ENCODE measurements around the gene SMIM45.
"Not testable (repeated sequence)": the region's sequence is repeated elsewhere in the genome, so short reads cannot be mapped to it uniquely, and the experiment has no call there.

The SMIM45 gene

DNA sequence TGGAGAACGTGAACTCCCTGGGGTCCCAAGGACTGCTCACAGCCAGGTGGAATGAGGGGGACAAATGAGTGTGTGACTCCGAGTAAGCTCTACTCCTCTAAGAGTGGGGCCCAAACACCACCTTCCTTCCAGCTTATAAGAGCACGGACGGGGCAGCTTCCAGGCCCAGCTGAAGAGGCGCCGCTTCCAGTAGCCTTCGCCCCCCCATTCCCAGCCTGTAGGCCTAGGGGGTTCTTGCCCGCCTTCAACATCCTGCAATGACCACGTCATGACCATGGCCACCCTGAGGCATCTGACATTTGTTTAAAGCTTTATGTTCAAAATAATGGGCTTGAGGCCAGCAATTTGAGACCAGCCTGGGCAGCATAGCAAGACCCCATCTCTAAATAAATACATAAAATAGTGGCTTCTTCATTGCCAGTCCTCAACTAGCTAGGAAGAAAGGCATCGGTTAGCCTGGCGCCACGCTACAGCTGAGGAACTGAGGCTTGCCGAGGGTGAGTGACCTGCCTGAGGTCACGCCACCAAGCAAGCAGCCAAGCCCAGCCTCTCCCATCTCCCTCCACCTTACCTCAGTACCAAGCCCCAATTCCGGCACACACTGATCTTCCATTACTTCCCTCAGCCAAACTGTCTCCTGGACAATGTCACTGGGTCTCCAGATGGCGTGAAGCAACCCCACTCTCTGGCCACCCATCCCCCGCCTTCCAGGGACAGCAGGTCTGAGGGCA lies 17.5 kb upstream of the SMIM45 start:
- DNase-seq (ENCODE audit: low read depth, low spot score): no peak

DNA sequence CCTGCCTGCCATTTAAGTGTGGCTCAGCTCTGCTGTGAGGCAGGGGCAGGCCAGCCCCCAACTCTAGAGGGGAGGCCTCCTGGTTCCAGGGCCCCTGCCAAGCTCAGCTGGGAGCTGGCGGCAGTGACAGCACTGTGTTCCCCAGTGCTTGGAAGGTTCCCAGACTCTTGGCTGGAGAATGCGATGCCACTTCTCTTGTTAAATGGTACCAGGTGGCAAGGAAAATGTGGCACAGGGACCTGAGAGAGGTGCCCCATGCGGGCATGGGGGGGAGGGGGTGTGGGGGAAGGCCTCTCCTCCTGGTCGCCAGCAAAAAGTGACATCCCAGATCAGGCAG lies 17.0 kb upstream of the SMIM45 start:
- DNase-seq (ENCODE audit: low read depth, low spot score): no peak

DNA sequence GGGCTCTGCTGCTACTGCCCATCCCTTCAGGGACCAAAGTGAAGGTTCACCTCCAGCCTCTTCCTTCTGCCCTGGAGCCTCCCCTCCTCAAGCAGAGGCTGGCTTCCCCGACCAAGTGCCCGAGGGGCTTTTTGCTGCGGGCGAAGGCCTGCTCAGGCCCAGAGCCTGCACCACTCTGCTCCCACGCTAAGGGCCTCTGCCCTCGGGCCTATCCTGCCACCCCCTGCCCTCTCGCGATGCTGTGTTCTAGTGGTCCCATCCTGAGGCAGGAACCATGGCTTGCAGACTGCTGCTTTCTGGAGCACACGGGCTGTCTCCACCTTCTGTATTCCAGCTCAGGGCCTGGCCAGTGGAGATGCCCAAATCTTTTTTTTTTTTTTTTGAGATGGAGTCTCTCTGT lies 16.4 kb upstream of the SMIM45 start:
- DNase-seq (ENCODE audit: low read depth, low spot score): no peak

DNA sequence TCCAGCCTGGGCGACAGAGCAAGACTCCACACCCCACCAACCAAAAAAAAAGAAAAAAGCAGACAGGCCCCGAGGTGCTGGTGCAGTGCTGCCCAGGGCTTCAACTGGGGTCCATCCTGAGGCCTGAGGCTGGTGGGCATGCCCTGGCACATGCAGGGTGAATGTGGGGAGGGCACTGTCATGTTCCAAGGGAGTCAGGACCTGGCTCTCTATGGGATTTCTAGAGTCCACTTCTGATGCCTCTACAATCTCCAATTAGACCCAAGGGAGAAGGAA lies 15.1 kb upstream of the SMIM45 start:
- DNase-seq (ENCODE audit: low read depth, low spot score): no peak

DNA sequence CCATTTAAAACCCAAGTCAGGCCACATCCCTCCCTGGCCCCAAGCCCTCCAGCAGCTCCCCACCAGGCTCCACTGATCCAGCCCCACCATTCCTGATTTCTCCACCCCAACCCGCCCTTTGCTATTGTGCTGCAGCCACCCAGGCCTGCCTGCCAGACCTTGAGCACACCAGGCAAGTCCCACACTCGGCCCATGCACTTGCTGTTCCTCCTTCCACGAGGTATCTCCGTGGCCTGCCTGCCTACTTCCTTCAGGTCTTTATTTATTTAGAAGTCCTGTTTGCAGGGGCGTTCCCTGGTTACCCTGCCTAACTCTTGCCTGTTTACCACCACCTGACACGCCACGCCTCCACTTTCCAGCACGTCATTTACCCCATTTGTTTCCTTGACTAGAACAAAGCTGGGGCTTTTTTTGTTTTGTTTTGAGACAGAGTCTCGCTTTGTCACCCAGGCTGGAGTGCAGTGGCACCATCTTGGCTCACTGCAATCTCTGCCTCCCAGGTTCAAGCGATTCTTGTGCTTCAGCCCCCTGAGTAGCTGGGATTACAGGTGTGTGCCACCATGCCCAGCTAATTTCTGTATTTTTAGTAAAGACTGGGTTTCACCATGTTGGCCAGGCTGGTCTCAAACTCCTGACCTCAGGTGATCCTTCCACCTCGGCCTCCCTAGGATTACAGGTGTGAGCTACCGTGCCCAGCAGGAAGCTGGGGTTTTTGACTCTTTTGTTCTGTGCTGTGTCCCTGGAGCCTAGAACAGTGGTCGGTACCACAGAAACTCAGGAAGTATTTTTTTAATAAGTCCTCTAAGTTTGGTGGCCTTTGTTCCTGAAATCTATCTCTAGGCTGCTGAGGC lies 11.7 kb upstream of the SMIM45 start:
- DNase-seq (ENCODE audit: low read depth, low spot score): peak; percentile 49

DNA sequence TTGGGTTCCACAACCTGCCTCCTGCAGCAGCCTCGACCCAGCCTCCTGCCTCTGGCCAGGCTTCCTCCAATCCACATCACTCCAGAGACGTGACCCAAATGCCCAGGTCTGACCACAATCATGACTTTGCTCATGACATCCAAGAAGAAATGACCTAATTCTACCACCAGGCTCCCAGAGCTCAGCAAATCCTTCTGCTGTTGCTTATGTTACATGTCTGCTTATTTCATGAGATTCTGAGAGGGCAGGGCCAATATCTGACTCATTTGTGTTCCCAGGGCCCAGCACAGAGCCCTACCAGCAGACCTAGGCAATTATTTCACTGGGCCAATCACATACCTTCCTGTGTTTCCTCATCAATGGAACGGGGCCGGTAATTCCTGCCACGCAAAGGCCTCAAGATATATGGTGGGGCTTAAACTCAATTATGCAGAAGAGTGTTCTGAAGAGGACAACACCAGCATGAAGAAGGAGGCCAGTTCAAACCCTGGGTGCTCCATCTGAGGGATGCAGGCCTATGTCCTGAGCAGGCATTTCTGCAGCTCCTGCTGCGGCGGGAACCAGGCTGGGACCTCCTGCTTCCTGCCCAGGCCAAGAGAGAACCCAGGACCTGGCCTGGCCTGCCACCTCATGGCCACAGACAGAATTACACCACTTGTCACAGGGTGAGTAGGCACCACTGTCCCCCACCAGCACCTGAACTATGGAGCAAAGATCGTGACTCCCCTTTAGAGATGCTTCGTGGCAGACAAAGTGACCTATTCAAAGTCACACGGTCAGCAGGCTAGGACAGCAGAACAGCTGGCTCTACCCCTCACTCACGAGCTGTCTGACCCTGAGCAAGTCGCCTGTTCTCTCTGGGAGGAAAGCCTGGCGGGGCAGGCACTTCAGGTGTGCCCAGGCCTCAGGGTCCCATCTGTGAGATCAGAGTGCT lies 10.9 kb upstream of the SMIM45 start:
- peak; percentile 90 for DNase-seq (ENCODE audit: low read depth, low spot score)

DNA sequence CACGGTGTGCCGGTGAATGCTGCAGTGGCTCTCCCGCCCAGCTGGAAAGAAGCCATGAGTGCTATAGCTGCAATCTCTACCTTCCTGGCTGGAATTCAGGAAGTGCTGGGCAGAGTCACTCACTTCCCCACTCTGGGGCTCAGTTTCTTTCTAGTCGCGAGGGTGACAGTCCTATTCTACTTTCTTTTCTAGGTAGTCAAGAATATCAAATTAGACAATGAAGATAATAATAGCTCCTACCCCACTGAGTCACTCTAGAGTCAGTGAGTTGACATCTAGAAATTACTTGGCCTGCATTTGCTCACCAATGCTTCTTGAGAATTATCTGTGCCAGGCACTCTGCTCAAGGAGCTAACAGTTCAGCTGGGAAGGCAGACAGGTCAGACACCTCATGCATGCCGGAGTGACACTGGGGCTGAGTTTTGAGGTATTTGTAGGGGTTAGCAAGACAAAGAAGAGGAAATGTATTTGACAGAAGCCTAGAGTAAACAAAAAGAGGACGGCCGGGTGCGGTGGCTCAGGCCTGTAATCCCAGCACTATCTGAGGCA lies 8.2 kb upstream of the SMIM45 start:
- DNase-seq (ENCODE audit: low read depth, low spot score): no peak

DNA sequence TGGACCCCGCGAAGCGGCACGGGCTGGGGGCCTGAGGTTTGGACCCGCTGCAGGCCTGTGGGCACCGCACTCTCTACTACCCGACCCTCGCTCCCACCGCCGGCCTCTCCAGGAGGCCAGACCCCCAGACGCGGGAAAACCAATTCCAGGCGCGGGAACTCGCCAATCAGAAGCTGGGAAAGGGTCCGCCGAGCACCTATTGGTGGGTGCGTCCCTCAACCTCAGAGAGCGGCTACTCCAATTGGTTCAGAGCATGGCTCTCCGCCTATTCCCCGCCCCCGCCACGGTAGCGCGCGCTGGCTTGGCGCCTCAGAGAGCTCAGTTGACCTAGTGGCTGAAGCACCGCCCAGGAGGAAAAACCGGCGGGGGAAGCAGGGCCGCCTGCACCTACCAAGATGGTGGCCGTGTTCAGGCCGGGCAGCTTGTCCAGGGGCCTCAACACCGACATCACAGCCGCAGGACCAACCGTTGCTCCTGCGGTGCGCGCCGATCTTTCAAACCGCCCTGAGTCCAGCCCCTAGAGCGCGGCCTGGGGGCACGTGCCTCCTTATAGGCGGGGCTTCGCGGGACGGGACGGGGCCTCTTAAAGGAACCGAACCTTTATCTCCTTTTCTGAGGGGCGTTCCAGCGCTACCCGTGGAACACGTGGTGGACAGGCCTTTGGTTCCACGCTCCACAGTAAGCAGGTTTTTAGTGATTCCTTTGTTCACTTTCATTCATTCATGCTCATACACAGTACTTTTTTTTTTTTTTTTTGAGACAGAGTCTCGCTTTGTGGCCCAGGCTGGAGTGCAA lies 5.1 kb upstream of the SMIM45 start, which contains the start of gene CENPM:
CENPM (minus strand) TSS at position 524 of the 795 bp plus-strand sequence; CDS start at position 448, 76 bp downstream.
- peak; percentile 99 for DNase-seq (ENCODE audit: low read depth, low spot score)

DNA sequence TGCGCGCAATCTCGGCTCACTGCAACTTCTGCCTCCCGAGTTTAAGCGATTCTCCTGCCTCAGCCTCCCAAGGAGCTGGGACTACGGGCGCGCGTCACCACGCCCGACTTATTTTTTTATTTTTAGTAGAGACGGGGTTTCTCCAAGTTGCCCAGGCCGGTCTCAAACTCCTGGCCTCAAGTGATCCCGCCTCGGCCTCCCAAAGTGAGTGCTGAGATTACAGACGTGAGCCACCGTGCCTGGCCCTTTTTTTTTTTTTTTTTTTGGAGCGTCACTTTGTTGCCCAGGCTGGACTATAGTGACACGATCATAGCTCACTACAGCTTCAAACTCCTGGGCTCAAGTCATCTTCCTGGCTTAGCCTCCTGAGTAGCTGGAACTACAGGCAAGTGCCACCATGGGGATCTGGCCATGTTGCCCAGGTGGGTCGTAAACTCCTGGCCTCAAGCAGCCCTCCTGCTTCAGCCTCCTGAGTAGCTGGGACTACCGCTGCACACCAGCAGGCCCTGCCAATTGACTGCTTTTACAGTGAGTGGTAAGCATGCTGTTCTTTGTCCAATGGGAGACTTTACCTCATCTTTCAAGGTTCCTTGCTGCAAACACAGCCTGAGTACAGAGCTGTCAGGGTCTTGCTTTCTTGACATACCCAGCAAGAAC lies 4.4 kb upstream of the SMIM45 start:
- DNase-seq (ENCODE audit: low read depth, low spot score): no peak

DNA sequence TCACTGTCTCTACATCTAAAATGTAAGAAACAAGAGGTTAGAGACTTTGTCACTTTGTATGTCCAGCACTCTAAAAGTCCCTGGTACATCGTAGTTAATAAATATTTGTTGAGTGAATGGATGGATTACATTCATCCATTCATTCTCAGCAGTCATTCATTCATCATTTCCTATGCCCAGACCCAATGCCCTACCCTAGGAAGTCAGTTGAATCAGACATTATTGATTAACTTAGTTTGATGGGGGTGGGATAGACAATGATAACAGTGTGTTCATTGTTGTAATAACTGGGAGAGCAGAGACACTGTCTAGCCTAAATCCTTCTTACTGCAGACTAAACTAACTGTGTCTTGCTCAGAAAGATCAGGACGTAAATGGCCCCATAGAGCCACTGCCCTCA lies 3.8 kb upstream of the SMIM45 start:
- DNase-seq (ENCODE audit: low read depth, low spot score): no peak

DNA sequence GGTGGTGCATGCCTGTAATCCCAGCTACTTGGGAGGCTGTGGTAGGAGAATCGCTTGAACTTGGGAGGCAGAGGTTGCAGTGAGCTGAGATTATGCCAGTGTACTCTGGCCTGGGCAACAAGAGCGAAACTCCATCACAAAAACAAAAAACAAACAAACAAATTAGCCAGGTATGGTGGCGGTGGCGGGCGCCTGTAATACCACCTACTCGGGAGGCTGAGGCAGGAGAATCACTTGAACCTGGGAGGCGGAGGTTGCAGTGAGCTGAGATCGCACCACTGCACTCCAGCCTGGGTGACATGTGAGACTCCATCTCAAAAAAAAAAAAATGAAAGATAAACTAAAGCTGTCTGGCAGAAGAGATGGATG lies 3.0 kb upstream of the SMIM45 start:
- not testable (repeated sequence) for DNase-seq (ENCODE audit: low read depth, low spot score)

DNA sequence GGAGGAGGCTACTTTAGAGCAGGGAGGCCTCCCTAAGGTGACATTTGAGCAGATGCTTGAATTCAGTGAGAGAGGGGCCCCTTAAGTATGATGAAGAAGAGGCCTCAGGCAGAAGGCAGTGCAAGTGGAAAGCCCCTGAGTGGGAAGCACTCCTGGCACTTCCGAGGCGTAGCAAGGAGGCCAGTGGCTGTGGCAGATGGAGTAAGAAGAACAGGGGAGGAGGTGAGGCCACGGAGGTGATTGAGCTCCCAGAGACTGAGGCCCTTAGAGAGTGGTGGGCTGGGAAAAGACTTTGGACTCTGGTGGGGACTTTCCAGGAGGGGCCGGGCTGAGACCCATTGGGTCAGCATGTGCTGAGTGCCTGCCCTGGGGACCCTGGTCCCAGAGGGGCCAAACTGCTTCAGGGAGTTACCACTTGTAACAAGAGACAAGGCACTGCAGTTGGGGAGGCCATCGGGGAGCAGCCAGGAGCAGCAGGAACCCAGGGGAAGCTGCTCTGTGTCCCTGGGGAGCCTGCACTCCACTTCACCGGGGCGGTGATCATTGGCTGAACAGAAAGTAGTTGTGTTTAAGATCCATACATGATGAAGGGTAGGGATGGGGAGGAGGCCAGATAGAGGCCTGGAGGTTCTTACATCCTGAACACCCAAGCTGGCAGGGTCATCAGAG lies 2.5 kb upstream of the SMIM45 start:
- no peak for DNase-seq (ENCODE audit: low read depth, low spot score)

DNA sequence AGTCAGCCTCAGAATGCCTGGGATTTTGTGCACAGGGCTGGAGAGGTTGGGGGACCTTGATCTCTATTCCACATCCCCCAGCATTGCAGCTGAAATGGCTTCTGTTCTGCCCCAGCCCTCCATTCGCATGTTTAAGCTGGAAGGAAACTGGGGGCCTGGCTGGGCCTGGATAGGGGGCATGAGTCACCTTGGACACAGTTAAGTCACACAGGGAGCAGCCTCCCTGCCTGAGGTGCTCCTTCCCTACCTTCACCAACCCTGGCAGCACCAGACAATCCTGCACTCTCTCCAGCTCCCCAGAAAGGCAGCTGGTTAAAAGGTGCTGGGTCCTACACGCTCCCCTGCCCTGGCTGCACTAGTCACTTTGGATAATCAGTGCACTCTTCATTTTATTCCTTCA lies 763 bp downstream of the SMIM45 start:
- no peak for DNase-seq (ENCODE audit: low read depth, low spot score)

DNA sequence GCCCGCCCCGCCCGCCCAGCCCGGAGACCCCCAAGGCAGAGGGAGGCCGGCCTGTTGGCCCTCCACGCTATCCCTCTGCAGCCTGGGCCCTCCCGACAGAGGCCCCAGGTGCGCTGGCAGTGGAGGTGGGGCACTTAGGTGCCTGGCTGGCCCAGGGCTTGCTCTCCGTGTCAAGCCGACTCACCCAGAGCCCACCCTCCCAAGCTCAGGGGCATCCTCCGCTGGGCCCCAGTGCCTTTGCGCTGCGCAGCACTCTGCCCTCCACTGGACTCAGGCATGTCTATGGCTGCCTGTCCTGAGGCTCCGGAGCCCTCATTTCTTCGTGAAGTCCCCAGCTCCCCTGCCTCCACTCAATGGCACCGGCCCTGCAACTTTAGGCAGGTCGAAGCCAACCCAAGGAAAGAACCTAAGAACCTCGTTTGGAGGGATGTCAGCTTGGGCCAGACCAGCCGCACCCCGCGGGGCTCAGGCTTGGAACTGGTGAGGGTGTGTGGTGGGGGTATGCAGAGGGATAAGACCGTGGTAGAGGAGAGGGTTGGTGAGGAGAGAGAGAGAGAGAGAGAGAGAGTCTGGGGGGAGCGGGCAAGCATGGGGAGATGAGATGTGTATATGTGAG lies 6.1 kb downstream of the SMIM45 start:
- no peak for DNase-seq (ENCODE audit: low read depth, low spot score)

DNA sequence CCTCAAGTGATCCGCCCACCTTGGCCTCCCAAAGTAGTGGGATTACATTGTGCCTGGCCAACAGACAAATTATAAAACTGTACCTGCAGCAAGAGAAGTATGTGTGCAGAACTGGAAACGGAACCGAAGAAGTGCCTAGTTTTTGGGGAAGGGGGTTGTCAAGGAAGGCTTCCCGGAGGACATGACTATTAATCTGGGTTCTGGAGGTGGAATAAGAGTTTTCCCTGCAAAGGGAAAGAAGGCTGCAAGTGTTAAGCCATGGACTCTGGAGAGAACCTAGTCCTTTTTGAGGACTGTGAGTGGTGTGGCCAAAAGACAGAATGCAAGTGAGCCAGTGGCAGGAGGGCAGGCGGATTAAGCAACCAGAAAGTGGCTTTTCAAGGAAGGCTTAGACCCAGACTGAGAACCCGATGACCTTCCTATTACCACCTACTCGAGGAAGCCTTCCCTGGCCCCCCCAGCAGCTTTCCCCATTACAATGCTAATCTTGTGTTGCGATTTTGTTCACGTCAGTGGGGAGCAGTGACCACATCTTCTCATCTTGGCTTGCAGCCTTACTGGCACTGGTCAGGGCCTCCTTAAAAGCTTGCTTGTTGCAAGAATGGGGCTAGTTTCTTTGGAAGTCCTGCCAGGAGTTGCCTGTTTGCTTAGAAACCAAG lies 11.6 kb downstream of the SMIM45 start:
- no peak for DNase-seq (ENCODE audit: low read depth, low spot score)

DNA sequence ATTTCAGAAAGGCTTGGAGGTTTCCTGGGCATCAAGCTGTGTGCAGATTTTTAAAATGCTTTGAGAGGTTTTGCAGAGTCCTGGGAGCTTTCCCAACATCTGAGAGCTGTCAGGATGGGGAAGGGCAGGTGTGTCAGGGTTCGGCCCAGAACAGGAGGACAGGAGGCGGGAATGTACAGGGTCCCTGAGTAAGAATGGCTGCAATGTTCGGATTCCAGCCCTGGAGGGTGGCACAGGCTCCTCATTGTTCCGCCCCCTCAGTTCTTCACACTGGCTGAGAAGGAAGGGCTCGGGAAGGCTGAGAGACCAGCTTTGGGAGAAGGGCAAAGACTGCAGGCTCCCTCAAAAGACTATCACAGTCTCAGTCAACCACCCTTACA lies 12.2 kb downstream of the SMIM45 start:
- DNase-seq (ENCODE audit: low read depth, low spot score): no peak

DNA sequence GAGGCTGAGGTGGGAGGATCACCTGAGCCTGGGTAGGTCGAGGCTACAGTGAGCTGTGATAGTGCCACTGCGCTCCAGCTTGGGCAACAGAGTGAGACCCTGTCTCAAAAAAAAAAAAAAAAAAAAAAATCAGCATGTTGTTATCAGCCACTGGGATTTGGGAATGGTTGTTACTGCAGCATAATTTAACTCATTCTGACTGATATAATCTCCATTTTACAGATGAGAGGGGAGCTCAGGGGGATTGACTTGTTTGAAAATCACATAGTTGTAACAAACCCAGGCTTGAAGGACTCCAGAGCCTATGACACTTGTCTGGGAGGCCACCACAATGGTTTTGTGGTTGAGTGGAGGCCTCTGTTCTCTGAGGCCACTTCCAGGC lies 14.3 kb downstream of the SMIM45 start:
- no peak for DNase-seq (ENCODE audit: low read depth, low spot score)

DNA sequence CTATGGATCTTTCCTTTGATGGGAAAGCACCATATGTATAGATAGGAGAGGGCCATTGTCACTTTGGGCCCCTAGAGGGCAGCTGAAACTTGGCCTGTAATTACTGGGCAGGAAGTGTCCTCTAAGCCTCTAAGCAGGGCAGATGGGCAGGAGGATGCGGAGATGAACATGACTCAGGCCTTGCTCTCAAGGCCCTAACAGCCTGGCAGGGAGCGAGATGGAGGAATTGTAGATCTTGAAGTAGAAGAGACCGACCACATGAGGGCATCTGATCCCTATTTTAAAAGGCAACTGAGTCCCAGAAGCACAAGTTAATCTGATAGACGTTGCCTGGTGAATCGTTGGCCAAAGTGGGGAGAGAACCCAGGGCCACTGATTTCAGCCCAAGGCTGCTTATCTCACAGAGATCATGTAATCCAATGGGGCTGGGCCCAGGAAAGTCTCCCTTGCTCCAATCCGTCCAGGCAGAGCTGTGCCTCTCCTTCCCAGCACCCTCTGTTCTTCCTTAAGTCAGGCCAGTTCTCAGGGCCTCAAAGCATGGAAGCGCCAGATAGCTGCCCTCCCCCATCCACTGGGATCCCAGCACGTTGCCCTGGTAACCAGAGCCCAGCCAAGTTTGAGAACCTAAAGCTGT lies 14.8 kb downstream of the SMIM45 start:
- DNase-seq (ENCODE audit: low read depth, low spot score): peak; percentile 81

DNA sequence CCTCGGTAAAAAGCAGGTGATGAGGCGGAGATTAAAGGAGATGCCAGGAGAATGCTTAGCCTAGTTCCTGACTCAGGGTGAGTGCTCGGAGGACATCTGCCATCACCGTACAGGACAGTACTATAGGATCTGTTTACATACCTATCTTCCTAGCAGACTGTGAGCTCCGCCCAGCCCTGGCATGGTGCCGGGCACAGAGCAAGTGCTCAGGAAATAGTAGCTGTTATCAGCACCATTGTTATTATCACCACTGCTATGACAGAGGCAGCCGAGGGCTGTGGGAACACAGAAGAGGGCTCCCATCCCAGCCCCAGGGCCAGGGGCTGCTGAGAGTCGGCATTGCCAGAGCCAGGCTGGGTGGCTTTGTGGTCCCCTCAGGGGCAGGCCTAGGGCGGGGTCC lies 16.7 kb downstream of the SMIM45 start:
- no peak for DNase-seq (ENCODE audit: low read depth, low spot score)

Measured in ELF-1 (cell line).